ENCODE data around the gene RELT.

DNA sequence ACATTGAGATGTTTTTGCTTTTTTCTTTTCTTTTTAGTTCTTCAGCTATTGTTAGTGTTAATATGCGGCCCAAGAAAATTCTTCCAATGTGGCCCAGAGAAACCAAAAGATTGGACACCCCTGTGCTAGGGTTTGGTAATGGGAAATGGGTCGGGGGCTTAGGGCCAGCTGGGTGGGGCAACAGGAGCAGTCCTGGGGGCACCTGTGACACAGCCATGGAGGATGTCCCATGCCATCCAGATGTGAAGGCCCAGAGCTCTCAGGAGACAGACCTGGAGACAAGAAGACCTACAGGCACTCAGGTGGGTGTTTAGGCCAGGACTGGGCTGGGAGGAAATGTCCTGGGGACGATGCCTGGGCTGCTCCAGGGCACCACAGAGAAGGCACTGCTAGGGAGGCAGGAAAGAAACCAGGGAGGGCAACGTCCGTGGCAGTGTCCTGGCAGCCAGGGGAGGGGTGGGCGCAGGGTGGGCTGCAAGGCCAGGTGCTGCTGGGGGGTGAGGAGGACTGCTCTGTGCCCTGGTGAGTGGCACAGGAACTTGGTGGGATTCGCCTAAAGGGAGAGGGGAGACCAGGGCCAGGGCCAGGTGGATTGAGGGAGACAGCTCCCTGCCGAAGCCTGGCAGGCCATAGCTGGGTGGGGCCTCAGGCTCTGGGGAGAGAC, 21.4 kb downstream of the RELT start:
- no peak for TF ChIP-seq POLR2A (IDR thresholded peaks at IDR 0.05)
- no peak for TF ChIP-seq CTCF (IDR thresholded peaks at IDR 0.05)
- no peak for TF ChIP-seq EP300 (IDR thresholded peaks at IDR 0.05)

Data from tibial nerve (tissue), 4 donors.